Measurements from ENCODE around the gene FER1L5.

GRCh38 chr2:96649342-96649741 lies 6.8 kb downstream of the FER1L5 start:
- TF ChIP-seq RAD21 (IDR thresholded peaks at IDR 0.05; ENCODE audit: low read depth) (no peak), YY1 (IDR thresholded peaks at IDR 0.05; ENCODE audit: extremely low read depth, insufficient replicate concordance, low read depth, low read length) (no peak), POLR2A (IDR thresholded peaks at IDR 0.05; ENCODE audit: borderline replicate concordance, extremely low read depth, insufficient read depth, insufficient read length) (no peak), EZH2 (IDR thresholded peaks at IDR 0.05) (no peak), ELF1 (IDR thresholded peaks at IDR 0.05; ENCODE audit: borderline replicate concordance, low read depth) (no peak), CTCF (IDR thresholded peaks at IDR 0.05 in 2 of 3, conservative IDR thresholded peaks at IDR 0.05 in 1 of 3; ENCODE audit: borderline replicate concordance in 1 of 3, insufficient read depth in 1 of 3, low read depth in 2 of 3, low read length in 2 of 3) (no peak), MAX (IDR thresholded peaks at IDR 0.05) (no peak), TCF7L2 (IDR thresholded peaks at IDR 0.05; ENCODE audit: borderline replicate concordance, extremely low read depth, insufficient read depth, insufficient read length) (no peak), SIN3A (IDR thresholded peaks at IDR 0.05; ENCODE audit: low read depth) (no peak), CEBPB (IDR thresholded peaks at IDR 0.05; ENCODE audit: low read depth) (no peak), REST (IDR thresholded peaks at IDR 0.05; ENCODE audit: low read depth) (no peak), JUND (IDR thresholded peaks at IDR 0.05) (no peak), ATF3 (IDR thresholded peaks at IDR 0.05) (no peak), FOSL1 (IDR thresholded peaks at IDR 0.05; ENCODE audit: low read depth) (no peak)
